Measurements from ENCODE around the gene ZNF629. TPM values are rescaled to one million over a fixed set of nuclear protein-coding genes. Genes with fewer than 3 reads are reported as not detected.

The ZNF629 gene
- total and polyA plus RNA-seq, 2 experiments from 2014 or later = 7.7 to 15.6 TPM

DNA sequence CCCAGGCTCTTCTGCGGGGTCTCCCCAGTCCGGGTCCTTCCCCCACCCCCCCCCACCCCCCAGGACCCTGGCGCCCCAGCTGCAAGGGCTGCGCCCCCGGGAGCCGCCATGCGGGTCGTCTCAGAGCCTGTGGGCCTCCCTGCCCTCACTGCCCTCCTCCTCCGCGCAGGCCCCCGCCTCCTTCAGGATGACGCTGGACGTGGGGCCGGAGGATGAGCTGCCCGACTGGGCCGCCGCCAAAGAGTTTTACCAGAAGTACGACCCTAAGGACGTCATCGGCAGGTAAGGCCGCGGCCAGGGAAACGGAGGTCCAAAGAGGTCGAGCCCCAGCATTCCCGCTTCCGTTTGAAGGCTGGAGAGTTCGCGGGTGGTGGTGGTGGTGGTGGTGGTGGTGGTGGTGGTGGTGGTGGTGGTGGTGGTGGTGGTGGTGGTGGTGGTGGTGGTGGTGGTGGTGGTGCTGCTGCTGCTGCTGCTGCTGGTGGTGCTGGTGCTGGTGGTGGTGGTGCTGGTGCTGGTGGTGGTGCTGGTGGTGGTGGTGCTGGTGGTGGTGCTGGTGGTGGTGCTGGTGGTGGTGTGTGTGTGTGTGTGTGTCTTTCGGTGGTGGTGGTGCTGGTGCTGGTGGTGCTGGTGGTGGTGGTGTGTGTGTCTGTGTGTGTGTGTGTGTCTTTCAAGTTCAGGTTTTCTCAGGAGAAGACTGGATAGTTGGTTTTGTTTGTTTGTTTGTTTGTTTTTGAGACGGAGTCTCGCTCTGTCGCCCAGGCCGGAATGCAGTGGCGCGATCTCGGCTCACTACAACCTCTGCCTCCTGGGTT is 38.2 kb downstream of the ZNF629 start:
- Histone ChIP-seq H2AFZ (no peak overlapping the region), H3K27ac (peak overlapping the region; percentile 20), H3K27me3 (no peaks in the 10 kb centered on the region), H3K9me2 (replicated peaks; ENCODE audit: insufficient read depth) (no peaks in the 10 kb centered on the region), H3K79me2 (peaks cover 17% of the 10 kb centered on the region), H3K36me3 (replicated peaks; ENCODE audit: insufficient read depth, low read depth) (no peaks in the 10 kb centered on the region), H4K20me1 (ENCODE audit: insufficient read depth, poor library complexity, severe bottlenecking) (no peaks in the 10 kb centered on the region), H3K4me1 (ENCODE audit: insufficient read depth) (peaks cover 4% of the 10 kb centered on the region), H3K4me3 (peak overlapping the region; percentile 35), H3K9me3 (ENCODE audit: low read depth) (no peaks in the 10 kb centered on the region), H3K4me2 (peak overlapping the region; percentile 72)
- DNase-seq (ENCODE audit: low spot score) = peak; percentile 69
- WGBS (ENCODE audit: low lambda C conversion rate, missing lambda C conversion rate) = 23% methylated on average over 22 of the region's 36 CpGs
- TF ChIP-seq EZH2phosphoT487 (IDR thresholded peaks at IDR 0.05; ENCODE audit: low read depth, severe bottlenecking, unreplicated experiment) = no peak

DNA sequence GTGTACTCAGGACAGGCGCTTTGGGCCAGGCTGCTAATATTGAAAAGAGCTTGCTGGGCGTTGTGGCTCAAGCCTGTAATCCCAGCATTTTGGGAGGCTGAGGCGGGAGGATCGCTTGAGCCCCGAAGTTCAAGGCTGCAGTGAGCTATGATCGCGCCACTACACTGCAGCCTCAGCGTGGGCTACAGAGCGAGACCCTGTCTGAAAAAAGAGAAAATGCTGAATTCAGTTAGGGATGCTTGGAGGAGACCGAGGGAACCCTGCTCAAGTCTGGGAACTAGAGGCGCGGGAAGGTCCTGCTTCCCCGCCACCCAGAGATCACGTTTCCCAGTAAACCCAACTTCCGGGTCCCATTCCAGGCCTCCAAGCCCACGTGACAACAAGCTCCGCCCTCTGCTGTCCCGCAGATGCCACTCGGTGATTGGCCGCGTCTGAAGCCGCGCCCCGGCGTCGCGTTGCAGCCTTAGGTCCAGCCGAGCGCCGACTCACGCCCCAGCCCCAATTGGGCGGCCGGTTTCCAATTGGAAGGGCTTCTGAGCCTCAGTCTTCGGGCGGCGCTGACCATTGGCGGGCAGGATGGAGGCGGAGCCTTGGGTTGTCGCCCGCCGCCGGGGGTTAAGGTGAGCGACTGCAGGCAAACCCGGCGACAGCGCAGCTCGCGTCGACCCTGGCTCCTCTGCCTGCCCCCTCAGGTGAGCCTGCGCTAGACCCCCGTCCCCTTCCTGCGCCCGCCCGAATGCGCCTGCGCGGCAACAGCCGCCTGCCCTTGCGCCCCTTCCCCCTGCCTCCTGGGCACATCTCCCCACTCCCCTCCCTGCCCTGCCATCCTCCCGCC is 39.0 kb downstream of the ZNF629 start, which contains the start of gene PHKG2:
PHKG2 (plus strand) TSS at position 627 of the 835 bp plus-strand sequence. CDS start 396 bp downstream, outside the sequence.
- peak within 1 kb of the TSS; percentile 72 for H3K4me2 ChIP-seq
- H3K9me3 ChIP-seq (ENCODE audit: low read depth) = no peaks in the 10 kb centered on the region
- H2AFZ ChIP-seq = no peak within 1 kb of the TSS
- peak within 1 kb of the TSS; percentile 68 for H3K27ac ChIP-seq
- no peak for TF ChIP-seq EZH2 (IDR thresholded peaks at IDR 0.05; ENCODE audit: borderline replicate concordance)
- TF ChIP-seq EZH2phosphoT487 (IDR thresholded peaks at IDR 0.05; ENCODE audit: low read depth, severe bottlenecking, unreplicated experiment) = no peak
- TF ChIP-seq, protein P1, sequence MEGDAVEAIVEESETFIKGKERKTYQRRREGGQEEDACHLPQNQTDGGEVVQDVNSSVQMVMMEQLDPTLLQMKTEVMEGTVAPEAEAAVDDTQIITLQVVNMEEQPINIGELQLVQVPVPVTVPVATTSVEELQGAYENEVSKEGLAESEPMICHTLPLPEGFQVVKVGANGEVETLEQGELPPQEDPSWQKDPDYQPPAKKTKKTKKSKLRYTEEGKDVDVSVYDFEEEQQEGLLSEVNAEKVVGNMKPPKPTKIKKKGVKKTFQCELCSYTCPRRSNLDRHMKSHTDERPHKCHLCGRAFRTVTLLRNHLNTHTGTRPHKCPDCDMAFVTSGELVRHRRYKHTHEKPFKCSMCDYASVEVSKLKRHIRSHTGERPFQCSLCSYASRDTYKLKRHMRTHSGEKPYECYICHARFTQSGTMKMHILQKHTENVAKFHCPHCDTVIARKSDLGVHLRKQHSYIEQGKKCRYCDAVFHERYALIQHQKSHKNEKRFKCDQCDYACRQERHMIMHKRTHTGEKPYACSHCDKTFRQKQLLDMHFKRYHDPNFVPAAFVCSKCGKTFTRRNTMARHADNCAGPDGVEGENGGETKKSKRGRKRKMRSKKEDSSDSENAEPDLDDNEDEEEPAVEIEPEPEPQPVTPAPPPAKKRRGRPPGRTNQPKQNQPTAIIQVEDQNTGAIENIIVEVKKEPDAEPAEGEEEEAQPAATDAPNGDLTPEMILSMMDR (IDR thresholded peaks at IDR 0.05; ENCODE audit: poor library complexity) = no peak
- H3K4me3 ChIP-seq = peak within 1 kb of the TSS; percentile 35
- no peaks in the 10 kb centered on the region for H3K9me2 ChIP-seq (replicated peaks; ENCODE audit: insufficient read depth)
- H3K79me2 ChIP-seq = peaks cover 17% of the 10 kb centered on the region
- no peaks in the 10 kb centered on the region for H4K20me1 ChIP-seq (ENCODE audit: insufficient read depth, poor library complexity, severe bottlenecking)
- H3K36me3 ChIP-seq (replicated peaks; ENCODE audit: insufficient read depth, low read depth) = no peaks in the 10 kb centered on the region
- H3K27me3 ChIP-seq = no peaks in the 10 kb centered on the region
- DNase-seq (ENCODE audit: low spot score) = peak; percentile 100
- 12% methylated on average over 42 of the region's 60 CpGs for WGBS (ENCODE audit: low lambda C conversion rate, missing lambda C conversion rate)
- peaks cover 4% of the 10 kb centered on the region for H3K4me1 ChIP-seq (ENCODE audit: insufficient read depth)

DNA sequence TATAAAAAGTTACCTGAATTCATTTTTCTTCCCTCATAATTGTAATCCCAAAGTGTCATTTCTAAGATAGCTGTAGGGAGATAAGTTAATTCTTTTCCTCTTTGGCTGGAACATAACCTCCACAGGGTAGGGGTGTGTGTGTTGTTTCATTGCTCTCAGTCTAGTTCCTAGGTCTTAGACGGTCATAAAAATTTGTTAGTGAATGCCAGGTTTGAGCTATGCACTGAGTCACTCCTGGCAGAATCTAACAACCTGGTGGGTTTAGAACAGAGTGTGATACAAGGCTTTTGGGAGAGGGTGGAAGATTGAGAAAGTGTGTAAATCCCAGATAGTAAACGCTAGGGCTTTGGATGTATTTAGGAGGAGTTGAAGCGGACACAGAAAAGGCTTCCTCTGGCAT is 39.7 kb downstream of the ZNF629 start:
- Histone ChIP-seq H3K27ac (peak overlapping the region; percentile 68), H3K36me3 (replicated peaks; ENCODE audit: insufficient read depth, low read depth) (no peaks in the 10 kb centered on the region), H3K9me3 (ENCODE audit: low read depth) (no peaks in the 10 kb centered on the region), H3K4me1 (ENCODE audit: insufficient read depth) (peaks cover 4% of the 10 kb centered on the region), H3K9me2 (replicated peaks; ENCODE audit: insufficient read depth) (no peaks in the 10 kb centered on the region), H3K27me3 (no peaks in the 10 kb centered on the region), H4K20me1 (ENCODE audit: insufficient read depth, poor library complexity, severe bottlenecking) (no peaks in the 10 kb centered on the region), H2AFZ (no peak overlapping the region), H3K4me3 (no peak overlapping the region), H3K4me2 (peak overlapping the region; percentile 72), H3K79me2 (peaks cover 19% of the 10 kb centered on the region)
- peak; percentile 39 for DNase-seq (ENCODE audit: low spot score)
- no peak for TF ChIP-seq EZH2 (IDR thresholded peaks at IDR 0.05; ENCODE audit: borderline replicate concordance)
- WGBS (ENCODE audit: low lambda C conversion rate, missing lambda C conversion rate) = 52% methylated on average over 3 of the region's 3 CpGs

DNA sequence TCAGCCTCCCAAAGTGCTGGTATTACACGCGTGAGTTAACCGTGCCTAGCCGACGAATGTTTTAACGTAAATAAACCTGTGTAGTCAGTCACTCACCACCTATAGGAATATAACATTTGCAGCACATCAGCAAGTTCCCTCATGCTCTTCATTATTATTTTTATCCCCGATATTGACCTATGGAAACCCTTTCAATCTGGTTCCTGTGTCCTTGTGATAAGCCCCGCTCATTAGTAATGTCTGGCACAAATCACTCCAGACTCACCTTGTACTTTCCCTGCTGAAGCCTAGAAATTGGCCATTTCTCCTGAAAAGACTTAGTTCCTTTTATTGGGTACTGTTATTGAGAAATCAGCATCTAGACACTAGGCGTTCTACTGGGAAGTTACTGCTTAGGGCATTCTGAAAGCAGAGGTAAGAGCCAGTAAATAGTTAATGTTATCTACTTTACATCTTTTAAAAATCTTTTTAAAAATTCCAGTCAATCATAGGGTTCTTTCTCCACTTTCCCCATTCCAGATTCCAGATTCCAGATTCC is 40.3 kb downstream of the ZNF629 start:
- TF ChIP-seq, protein P1 (IDR thresholded peaks at IDR 0.05; ENCODE audit: poor library complexity) = no peak
- TF ChIP-seq EZH2phosphoT487 (IDR thresholded peaks at IDR 0.05; ENCODE audit: low read depth, severe bottlenecking, unreplicated experiment) = no peak
- Histone ChIP-seq H3K4me1 (ENCODE audit: insufficient read depth) (peaks cover 4% of the 10 kb centered on the region), H3K27me3 (no peaks in the 10 kb centered on the region), H3K27ac (peak overlapping the region; percentile 68), H3K36me3 (replicated peaks; ENCODE audit: insufficient read depth, low read depth) (no peaks in the 10 kb centered on the region), H4K20me1 (ENCODE audit: insufficient read depth, poor library complexity, severe bottlenecking) (no peaks in the 10 kb centered on the region), H3K4me2 (no peak overlapping the region), H3K79me2 (peaks cover 24% of the 10 kb centered on the region), H3K9me3 (ENCODE audit: low read depth) (no peaks in the 10 kb centered on the region), H3K4me3 (no peak overlapping the region), H3K9me2 (replicated peaks; ENCODE audit: insufficient read depth) (no peaks in the 10 kb centered on the region), H2AFZ (no peak overlapping the region)
- WGBS (ENCODE audit: low lambda C conversion rate, missing lambda C conversion rate) = 93% methylated on average over 9 of the region's 9 CpGs
- no peak for DNase-seq (ENCODE audit: low spot score)
